ENCODE results near the gene ZMYND15. TPM values are rescaled to one million over a fixed set of nuclear protein-coding genes. Genes with fewer than 3 reads are reported as not detected.

The ZMYND15 gene
- total RNA-seq, 1 donor from 2014 or later = 0.06 TPM

GRCh38 chr17:4740584-4740983 lies 951 bp downstream of the ZMYND15 start:
- no peak for DNase-seq (ENCODE audit: extremely low read depth, low read depth, low spot score)

- DNase-seq (ENCODE audit: extremely low read depth, low read depth, low spot score) = no peak
These were observed 1.9 kb downstream of the ZMYND15 start for GRCh38 chr17:4741544-4741943.

DNA sequence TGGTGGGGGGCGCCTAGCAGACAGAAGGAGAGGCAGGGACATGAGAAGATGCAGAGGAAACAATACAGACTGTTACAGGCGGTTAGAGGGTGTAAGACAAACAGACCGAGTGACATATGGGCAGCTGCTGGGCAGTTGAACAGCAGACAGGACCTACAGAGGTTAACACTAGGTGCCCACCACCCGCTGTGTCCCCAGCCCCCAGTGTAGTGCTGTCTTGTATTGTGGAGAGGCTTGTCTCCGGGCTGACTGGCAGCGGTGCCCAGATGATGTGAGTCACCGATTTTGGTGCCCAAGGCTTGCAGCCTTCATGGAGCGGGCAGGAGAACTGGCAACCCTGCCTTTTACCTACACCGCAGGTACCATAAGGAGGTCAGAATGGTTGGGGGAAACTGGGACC lies 2.5 kb downstream of the ZMYND15 start:
- DNase-seq (ENCODE audit: extremely low read depth, low read depth, low spot score) = no peak

DNA sequence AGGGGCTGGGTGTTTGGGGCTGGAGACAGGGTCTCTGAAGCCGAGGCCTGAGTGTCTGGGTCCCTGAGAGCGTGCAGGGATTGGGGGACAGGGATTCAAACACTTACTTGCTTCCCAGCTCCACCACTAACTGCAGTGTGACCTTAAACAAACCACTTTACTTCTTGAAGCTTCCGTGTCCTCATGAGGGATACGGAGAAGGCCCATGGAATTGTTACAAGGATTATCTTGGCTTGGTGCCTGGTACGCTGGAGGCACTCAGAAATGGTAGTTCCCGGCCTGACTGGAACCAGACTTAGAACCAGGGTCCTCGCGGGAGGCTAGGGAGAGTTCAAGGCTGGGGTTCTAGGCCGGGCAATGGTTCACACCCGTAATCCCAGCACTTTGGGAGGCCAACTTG lies 3.0 kb downstream of the ZMYND15 start:
- DNase-seq (ENCODE audit: extremely low read depth, low read depth, low spot score) = no peak

DNA sequence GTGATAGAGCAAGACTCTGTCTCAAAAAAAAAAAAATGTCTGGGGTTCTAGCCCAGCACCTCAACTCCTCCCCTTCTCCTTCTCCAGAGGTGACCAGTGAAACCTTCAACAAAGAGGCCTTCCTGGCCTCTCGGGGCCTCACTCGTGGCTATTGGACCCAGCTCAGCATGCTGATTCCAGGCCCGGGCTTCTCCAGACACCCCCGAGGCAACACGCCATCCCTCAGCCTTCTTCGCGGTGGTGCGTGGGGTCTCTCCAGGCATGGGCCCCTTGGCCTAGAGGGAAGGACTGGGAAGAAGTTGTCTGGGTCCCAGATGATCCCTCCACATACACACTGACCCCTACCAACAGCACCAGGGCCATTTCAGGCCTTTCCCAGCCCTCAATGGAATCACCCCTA lies 3.6 kb downstream of the ZMYND15 start:
- DNase-seq (ENCODE audit: extremely low read depth, low read depth, low spot score) = no peak

- no peak for DNase-seq (ENCODE audit: extremely low read depth, low read depth, low spot score)
These were observed 4.3 kb downstream of the ZMYND15 start for GRCh38 chr17:4743898-4744297.

GRCh38 chr17:4744999-4745969 lies 5.7 kb downstream of the ZMYND15 start:
- DNase-seq (ENCODE audit: extremely low read depth, low read depth, low spot score) = no peak

- DNase-seq (ENCODE audit: extremely low read depth, low read depth, low spot score) = no peak
These were observed 8.2 kb downstream of the ZMYND15 start for GRCh38 chr17:4747847-4748246.

- DNase-seq (ENCODE audit: extremely low read depth, low read depth, low spot score) = no peak
These were observed 9.1 kb downstream of the ZMYND15 start for GRCh38 chr17:4748686-4749085.

- DNase-seq (ENCODE audit: extremely low read depth, low read depth, low spot score) = no peak
These were observed 11.0 kb downstream of the ZMYND15 start for GRCh38 chr17:4750606-4751005.

DNA sequence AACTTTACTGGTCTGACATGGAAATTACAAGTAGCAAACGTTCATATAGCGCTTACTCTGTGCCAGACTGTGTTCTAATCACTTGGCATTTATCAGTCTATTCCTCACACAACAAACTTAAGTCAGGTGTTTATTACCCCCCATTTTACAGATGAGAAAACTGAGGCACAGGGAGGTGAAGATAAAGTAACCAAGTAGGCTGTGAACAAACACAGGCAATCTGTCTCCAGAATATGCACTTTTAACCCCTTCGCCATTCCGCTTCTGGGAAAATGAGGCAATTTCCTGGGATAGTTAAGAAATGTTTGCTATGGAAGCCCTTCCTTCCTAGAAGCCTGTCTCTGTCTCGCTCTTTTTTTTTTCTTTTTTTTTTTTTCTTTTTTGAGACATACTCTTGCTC lies 12.3 kb downstream of the ZMYND15 start:
- no peak for DNase-seq (ENCODE audit: extremely low read depth, low read depth, low spot score)

GRCh38 chr17:4753392-4753791 lies 13.8 kb downstream of the ZMYND15 start:
- DNase-seq (ENCODE audit: extremely low read depth, low read depth, low spot score) = no peak

GRCh38 chr17:4759776-4760236 lies 20.2 kb downstream of the ZMYND15 start:
- no peak for DNase-seq (ENCODE audit: extremely low read depth, low read depth, low spot score)

GRCh38 chr17:4764595-4764994 lies 25.0 kb downstream of the ZMYND15 start:
- no peak for DNase-seq (ENCODE audit: extremely low read depth, low read depth, low spot score)

GRCh38 chr17:4766201-4766600 lies 26.6 kb downstream of the ZMYND15 start:
- DNase-seq (ENCODE audit: extremely low read depth, low read depth, low spot score) = no peak

DNA sequence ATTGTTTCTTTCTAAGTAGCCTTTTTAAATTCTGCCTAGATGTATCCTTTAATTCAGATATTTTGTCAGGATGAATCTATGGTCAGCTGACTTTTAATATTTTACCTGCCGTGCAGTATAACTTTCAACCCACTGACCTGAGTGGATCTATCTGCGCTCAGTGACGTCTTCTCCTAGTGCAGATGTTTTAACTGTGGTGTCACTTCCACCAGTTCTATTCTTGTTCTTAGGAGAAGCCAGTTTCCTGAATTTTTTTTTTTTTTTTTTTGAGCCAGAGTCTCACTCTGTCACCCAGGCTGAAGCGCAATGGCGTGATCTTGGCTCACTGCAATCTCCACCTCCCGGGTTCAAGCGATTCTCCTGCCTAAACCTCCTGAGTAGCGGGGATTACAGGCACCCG lies 27.1 kb downstream of the ZMYND15 start:
- no peak for DNase-seq (ENCODE audit: extremely low read depth, low read depth, low spot score)

DNA sequence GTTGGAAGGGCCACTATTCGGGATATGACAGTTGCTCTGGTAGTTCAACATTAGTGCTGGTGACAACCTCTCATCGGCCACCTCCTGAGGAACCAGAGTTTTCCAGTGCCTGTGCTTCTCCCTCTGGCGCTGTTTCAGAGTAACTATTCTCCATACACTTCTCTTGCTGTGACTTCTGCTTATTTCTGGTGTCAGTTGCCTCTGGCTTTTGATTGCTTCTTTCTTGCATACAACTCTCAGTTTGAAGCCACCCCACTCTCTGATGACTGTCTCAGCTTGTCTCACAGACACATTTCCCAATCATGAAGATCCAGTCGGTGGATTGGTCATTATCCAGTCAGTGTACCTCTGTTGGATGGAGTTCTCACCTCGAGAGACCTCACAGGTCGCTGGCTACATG lies 28.7 kb downstream of the ZMYND15 start:
- DNase-seq (ENCODE audit: extremely low read depth, low read depth, low spot score) = no peak

- no peak for DNase-seq (ENCODE audit: extremely low read depth, low read depth, low spot score)
These were observed 30.0 kb downstream of the ZMYND15 start for GRCh38 chr17:4769628-4770027.

GRCh38 chr17:4771519-4772234 lies 32.0 kb downstream of the ZMYND15 start, which contains the start of gene TM4SF5:
TM4SF5 (plus strand) TSS chr17:4771886; CDS start chr17:4771923, 37 bp downstream.
- no peak for DNase-seq (ENCODE audit: extremely low read depth, low read depth, low spot score)

- no peak for DNase-seq (ENCODE audit: extremely low read depth, low read depth, low spot score)
These were observed 32.6 kb downstream of the ZMYND15 start for GRCh38 chr17:4772235-4772613.

GRCh38 chr17:4777969-4778760 lies 38.5 kb downstream of the ZMYND15 start:
- no peak for DNase-seq (ENCODE audit: extremely low read depth, low read depth, low spot score)
